Endothelial cell of umbilical vein (primary cell): ENCODE data around the gene FZD10. TPM values are rescaled to one million over a fixed set of nuclear protein-coding genes. Genes with fewer than 3 reads are reported as not detected.

Source experiments
- BruUV-seq: library from RNA; stranded (reverse); fragments of 400-500 nt; replicated peaks from 2 replicates; lab custom pipeline; 2021; lab: Mats Ljungman, UMichigan
- CTCF ChIA-PET: fragments of 300-600, 350-600 bp; sonication (Branson Sonifier 250); formaldehyde crosslinking; loops from one replicate; lab custom pipeline; 2021; ENCODE audit warnings: antibody characterized with exemption, inconsistent platforms; lab: Charles Lee
- POLR2A ChIA-PET: fragments of 300-600, 350-600 bp; sonication (Branson Sonifier 250); formaldehyde crosslinking; loops from one replicate; lab custom pipeline; 2021; ENCODE audit warnings: antibody characterized with exemption, inconsistent platforms; lab: Charles Lee
- DNase-seq: peaks from one replicate; pipeline ENCODE4 v3.0.0-alpha.2; 2011; ENCODE audit warnings: low read depth, low spot score
- FAIRE-seq: peaks from 2 replicates; lab custom pipeline; 2011; peaks lifted over from hg19 to GRCh38; lab: Jason Lieb, UNC
- H2AFZ ChIP-seq: 2 replicates; pipeline ENCODE4 v1.6.0; 2012; ENCODE audit warnings: low read depth, low read length, control low read depth, inconsistent platforms
- H3K27ac ChIP-seq: 2 replicates; pipeline ENCODE4 v1.5.1; 2011; ENCODE audit warnings: low read depth, mild to moderate bottlenecking, control low read depth, low read length, moderate library complexity; ENCODE audit not compliant: insufficient read depth
- H3K27me3 ChIP-seq, 2 experiments: 2 replicates each; pipeline versions ENCODE4 v1.6.0 to v1.6.1; 2011; ENCODE audit warnings: low read length in 2 of 2, mixed read lengths in 1 of 2; ENCODE audit not compliant: control insufficient read depth in 2 of 2, insufficient read depth in 2 of 2
- H3K36me3 ChIP-seq, 2 experiments: 2 replicates in 1 of 2; 3 replicates in 1 of 2; pipeline ENCODE4 v1.5.1; 2011; ENCODE audit warnings: low read length in 2 of 2, mild to moderate bottlenecking in 1 of 2, moderate library complexity in 1 of 2; ENCODE audit not compliant: control insufficient read depth in 2 of 2, insufficient read depth in 2 of 2; ENCODE audit errors: extremely low read depth in 1 of 2
- H3K4me1 ChIP-seq: 3 replicates; pipeline ENCODE4 v1.5.1; 2011; ENCODE audit warnings: mild to moderate bottlenecking, low read length; ENCODE audit not compliant: control insufficient read depth, insufficient read depth; ENCODE audit errors: extremely low read depth
- H3K4me2 ChIP-seq: 2 replicates; pipeline ENCODE4 v1.6.1; 2011; ENCODE audit warnings: low read length, control low read depth, mixed read lengths; ENCODE audit not compliant: insufficient read depth
- H3K4me3 ChIP-seq, 3 experiments: fragments of 200-600 bp in 1 of 3; sonication (generic), shearing (Covaris generic) in 1 of 3; replicated peaks in 1 of 3; 2 replicates each; pipeline ENCODE4 v1.5.1; 2011 to 2016; ENCODE audit warnings: control low read depth in 3 of 3, low read length in 3 of 3, mild to moderate bottlenecking in 2 of 3, inconsistent platforms in 1 of 3, low read depth in 1 of 3, moderate library complexity in 1 of 3; ENCODE audit not compliant: insufficient read depth in 1 of 3
- H3K79me2 ChIP-seq: 2 replicates; pipeline ENCODE4 v1.6.0; 2012; ENCODE audit warnings: low read length, inconsistent platforms; ENCODE audit not compliant: control insufficient read depth, insufficient read depth
- H3K9ac ChIP-seq: replicated peaks from 2 replicates; pipeline ENCODE3; 2011; ENCODE audit warnings: low read length, control low read depth; ENCODE audit not compliant: insufficient read depth; ENCODE audit errors: extremely low read depth
- H3K9me1 ChIP-seq: replicated peaks from 3 replicates; pipeline ENCODE4 v1.6.0; 2011; ENCODE audit warnings: mild to moderate bottlenecking, low read length; ENCODE audit not compliant: control insufficient read depth, insufficient read depth; ENCODE audit errors: extremely low read depth
- H3K9me3 ChIP-seq: replicated peaks from 2 replicates; pipeline ENCODE4 v1.5.1; 2012; ENCODE audit warnings: low read length, inconsistent platforms; ENCODE audit not compliant: control insufficient read depth, insufficient read depth
- H4K20me1 ChIP-seq: replicated peaks from 2 replicates; pipeline ENCODE3; 2011; ENCODE audit warnings: mild to moderate bottlenecking, low read length; ENCODE audit not compliant: control insufficient read depth, insufficient read depth; ENCODE audit errors: extremely low read depth
- CTCF ChIP-seq, 2 donors: IDR thresholded peaks; 1 replicate in 1 of 2; 2 replicates in 1 of 2; pipeline ENCODE4 v1.5.1; 2011; ENCODE audit warnings: low read length in 2 of 2, mild to moderate bottlenecking in 2 of 2, moderate library complexity in 2 of 2, control low read depth in 1 of 2, inconsistent platforms in 1 of 2, low read depth in 1 of 2; ENCODE audit not compliant: insufficient read depth in 1 of 2; ENCODE audit errors: extremely low read depth in 1 of 2
- EZH2 ChIP-seq: IDR thresholded peaks from 2 replicates; pipeline ENCODE4 v1.6.1; 2012; ENCODE audit warnings: borderline replicate concordance, low read depth, mild to moderate bottlenecking, moderate library complexity, low read length, inconsistent platforms; ENCODE audit not compliant: severe bottlenecking
- FOS ChIP-seq: IDR thresholded peaks from 2 replicates; pipeline ENCODE4 v1.6.1; 2011; ENCODE audit warnings: mild to moderate bottlenecking, low read length, moderate library complexity, borderline replicate concordance; ENCODE audit not compliant: insufficient read depth
- GATA2 ChIP-seq: IDR thresholded peaks from 2 replicates; pipeline ENCODE4 v1.7.0; 2011; ENCODE audit warnings: low read depth, mild to moderate bottlenecking, moderate library complexity, mixed read lengths, low read length; ENCODE audit not compliant: insufficient read length, insufficient read depth
- JUN ChIP-seq: IDR thresholded peaks from 2 replicates; pipeline ENCODE4 v1.6.1; 2011; ENCODE audit warnings: borderline replicate concordance, low read depth; ENCODE audit not compliant: insufficient read length, insufficient read depth
- MAX ChIP-seq: IDR thresholded peaks from 2 replicates; pipeline ENCODE4 v1.6.1; 2011; ENCODE audit not compliant: insufficient read depth, insufficient read length
- POLR2A ChIP-seq: IDR thresholded peaks from 2 replicates; pipeline ENCODE4 v1.6.1; 2012; ENCODE audit warnings: low read depth, mild to moderate bottlenecking, control low read depth, low read length
- POLR2AphosphoS5 ChIP-seq: IDR thresholded peaks from 2 replicates; pipeline ENCODE4 v1.6.1; 2012; ENCODE audit warnings: low read depth, mild to moderate bottlenecking, control low read depth, low read length, moderate library complexity; ENCODE audit not compliant: insufficient read depth
- dilution Hi-C: fragments of 300-500 bp; cut with MboI; formaldehyde crosslinking; loops from one replicate; pipeline ENCODE4 v1.15.0; 2019; ENCODE audit warnings: low sequenced_read_pairs; ENCODE audit not compliant: extremely low pct_ligation_motif_present
- intact Hi-C: fragments of 100-400 bp; cut with micrococcal nuclease; formaldehyde crosslinking; loops from one replicate; pipeline ENCODE4 v1.10.0; 2022
- polyA plus RNA-seq, 4 experiments: library from polyadenylated mRNA; depleted of rRNA in 3 of 4; stranded (reverse) in 3 of 4; unstranded in 1 of 4; fragments of >200 nt; gene quantifications; 2 replicates each; pipeline versions ENCODE4 v1.2.1 to v1.2.3, GENCODE V29; 2011 to 2012; ENCODE audit warnings: missing spikeins in 1 of 4
- total RNA-seq: library from RNA; stranded (reverse); gene quantifications from 2 replicates; pipeline ENCODE4 v1.2.3, GENCODE V29; 2021

The FZD10 gene
- total and polyA plus RNA-seq, 2 donors (not counting 3 experiments of a cell fraction or from before 2014, with no cell fraction given): not detected

- no peaks in the 10 kb centered on the region for H3K4me1 ChIP-seq
These were observed 22.3 kb downstream of the FZD10 start for GRCh38 chr12:130184404-130185090.

GRCh38 chr12:130185455-130186391 is 23.5 kb downstream of the FZD10 start:
- DNase-seq: no peak
- Histone ChIP-seq H3K27me3 (no peaks in the 10 kb centered on the region), H4K20me1 (no peaks in the 10 kb centered on the region), H3K4me1 (no peaks in the 10 kb centered on the region), H3K4me2 (no peak overlapping the region), H3K36me3 (no peaks in the 10 kb centered on the region), H3K9me1 (no peaks in the 10 kb centered on the region), H3K9ac (no peak overlapping the region), H3K27ac (no peak overlapping the region), H3K79me2 (no peaks in the 10 kb centered on the region), H3K9me3 (peaks cover 5% of the 10 kb centered on the region), H3K4me3 (no peak overlapping the region), H2AFZ (no peak overlapping the region)
- no TSS peak for BruUV-seq
- no peak for FAIRE-seq
- CTCF ChIA-PET: no interaction called here
- dilution Hi-C loops (no loop called here), intact Hi-C loops (no loop called here)
- TF ChIP-seq JUN: no peak
- no peak for TF ChIP-seq EZH2
- TF ChIP-seq POLR2A: no peak
- TF ChIP-seq CTCF (IDR thresholded peaks at IDR 0.05; ENCODE audit: extremely low read depth in 1 of 2, insufficient read depth in 1 of 2, low read depth in 1 of 2, low read length in 2 of 2): no peak
- no peak for TF ChIP-seq FOS
- TF ChIP-seq MAX: no peak
- no peak for TF ChIP-seq GATA2
- no peak for TF ChIP-seq POLR2AphosphoS5
- POLR2A ChIA-PET: no interaction called here

More at GRCh38 chr12:130184404-130185090, 22.3 kb downstream of the FZD10 start:
- no TSS peak for BruUV-seq
- TF ChIP-seq JUN (no peak), POLR2A (no peak), GATA2 (no peak)
- Histone ChIP-seq H3K4me3 (no peak overlapping the region), H3K27ac (no peak overlapping the region), H3K9me3 (peaks cover 7% of the 10 kb centered on the region), H2AFZ (no peak overlapping the region), H3K27me3 (no peaks in the 10 kb centered on the region), H3K9me1 (no peaks in the 10 kb centered on the region), H3K36me3 (no peaks in the 10 kb centered on the region), H3K79me2 (no peaks in the 10 kb centered on the region), H4K20me1 (no peaks in the 10 kb centered on the region), H3K9ac (no peak overlapping the region), H3K4me2 (no peak overlapping the region)
- intact Hi-C loops: no loop called here
- ChIA-PET CTCF (no interaction called here), POLR2A (no interaction called here)
- no peak for DNase-seq
- dilution Hi-C loops: no loop called here
- FAIRE-seq: no peak
